NT2/D1 (cell line): Measurements from ENCODE around the gene ZNF730.
"Not testable (repeated sequence)": the region's sequence is repeated elsewhere in the genome, so short reads cannot be mapped to it uniquely, and the experiment has no call there.

Source experiments
- YY1 ChIP-seq: IDR thresholded peaks from 2 replicates; pipeline ENCODE4 v1.6.1; 2011; ENCODE audit not compliant: insufficient read length, insufficient read depth
- ZNF274 ChIP-seq: IDR thresholded peaks from 2 replicates; pipeline ENCODE4 v1.6.1; 2011; ENCODE audit warnings: mild to moderate bottlenecking, low read depth, low read length

GRCh38 chr19:23134211-23134610, 17.4 kb downstream of the ZNF730 start:
- not testable (repeated sequence) for TF ChIP-seq ZNF274, YY1
